ENCODE results near the gene C2CD3. TPM values are rescaled to one million over a fixed set of nuclear protein-coding genes. Genes with fewer than 3 reads are reported as not detected.

The C2CD3 gene
- total and polyA plus RNA-seq, 10 donors, result 5.7 to 49.2 (median 31.8) TPM

DNA sequence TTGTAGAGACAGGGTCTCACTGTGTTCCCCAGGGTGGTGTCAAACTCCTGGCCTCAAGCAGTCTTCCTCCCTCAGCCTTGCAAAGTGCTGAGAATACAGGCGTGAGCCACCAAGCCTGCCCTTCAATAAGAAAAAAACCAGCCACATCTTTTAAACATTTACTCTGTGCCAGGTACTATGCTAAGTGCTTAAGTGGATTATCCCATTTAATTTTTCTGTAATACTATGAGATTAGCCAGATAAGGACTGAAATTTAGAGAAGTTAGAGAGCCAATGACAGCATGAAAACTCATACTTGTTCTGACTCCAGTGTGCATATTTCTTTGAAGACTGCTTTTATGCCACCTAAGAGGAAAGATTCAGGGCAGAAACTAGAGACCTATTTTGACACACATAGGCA lies 35.9 kb upstream of the C2CD3 start:
- TF ChIP-seq POLR2AphosphoS5 (IDR thresholded peaks at IDR 0.05), result no peak
- TF ChIP-seq, protein P1, sequence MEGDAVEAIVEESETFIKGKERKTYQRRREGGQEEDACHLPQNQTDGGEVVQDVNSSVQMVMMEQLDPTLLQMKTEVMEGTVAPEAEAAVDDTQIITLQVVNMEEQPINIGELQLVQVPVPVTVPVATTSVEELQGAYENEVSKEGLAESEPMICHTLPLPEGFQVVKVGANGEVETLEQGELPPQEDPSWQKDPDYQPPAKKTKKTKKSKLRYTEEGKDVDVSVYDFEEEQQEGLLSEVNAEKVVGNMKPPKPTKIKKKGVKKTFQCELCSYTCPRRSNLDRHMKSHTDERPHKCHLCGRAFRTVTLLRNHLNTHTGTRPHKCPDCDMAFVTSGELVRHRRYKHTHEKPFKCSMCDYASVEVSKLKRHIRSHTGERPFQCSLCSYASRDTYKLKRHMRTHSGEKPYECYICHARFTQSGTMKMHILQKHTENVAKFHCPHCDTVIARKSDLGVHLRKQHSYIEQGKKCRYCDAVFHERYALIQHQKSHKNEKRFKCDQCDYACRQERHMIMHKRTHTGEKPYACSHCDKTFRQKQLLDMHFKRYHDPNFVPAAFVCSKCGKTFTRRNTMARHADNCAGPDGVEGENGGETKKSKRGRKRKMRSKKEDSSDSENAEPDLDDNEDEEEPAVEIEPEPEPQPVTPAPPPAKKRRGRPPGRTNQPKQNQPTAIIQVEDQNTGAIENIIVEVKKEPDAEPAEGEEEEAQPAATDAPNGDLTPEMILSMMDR (IDR thresholded peaks at IDR 0.05 in 8 of 11, conservative IDR thresholded peaks at IDR 0.05 in 3 of 11), result no peak
- no peak for TF ChIP-seq POLR2A (IDR thresholded peaks at IDR 0.05)
- 94 to 100% (median 97%) methylated on average over 1 of the region's 1 CpG for WGBS, 5 donors
- intact Hi-C loops (cut with DNase I; ENCODE audit: low total_unique reads), result no loop called here

DNA sequence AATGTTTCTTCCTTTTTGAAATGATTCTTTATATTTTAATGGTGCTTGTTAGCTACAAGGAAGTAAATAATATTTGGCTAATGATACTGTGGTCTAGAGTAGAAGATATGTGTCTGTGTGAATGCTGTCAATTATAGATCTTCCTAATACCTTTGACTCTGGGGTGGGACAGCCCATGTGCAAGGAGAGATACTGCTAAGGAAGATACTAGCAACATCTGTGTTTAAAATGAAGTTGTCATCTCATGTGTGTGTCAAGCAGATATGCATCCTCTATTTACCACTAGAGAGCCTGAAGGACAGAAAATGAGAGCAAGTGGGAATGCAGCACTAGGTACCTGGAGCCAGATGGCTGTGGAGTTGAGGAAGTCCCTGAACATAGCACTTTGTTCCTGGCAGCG lies 34.4 kb upstream of the C2CD3 start:
- TF ChIP-seq, protein P1 (IDR thresholded peaks at IDR 0.05 in 8 of 11, conservative IDR thresholded peaks at IDR 0.05 in 3 of 11), result no peak
- TF ChIP-seq POLR2A (IDR thresholded peaks at IDR 0.05) (no peak), POLR2AphosphoS5 (IDR thresholded peaks at IDR 0.05) (no peak)
- DNase-seq, result no peak
- Histone ChIP-seq H3K36me3 (peaks cover 0 to 63% (median 13%) of the 10 kb centered on the region in 6 donors), H3K27ac (no peak overlapping the region), H3K4me1 (no peaks in the 10 kb centered on the region), H3K9me3 (no peaks in the 10 kb centered on the region), H3K4me3 (no peak overlapping the region), H3K27me3 (replicated peaks in 1 of 7) (no peaks in the 10 kb centered on the region)
- intact Hi-C loops (cut with DNase I; ENCODE audit: low total_unique reads), result no loop called here
- 43 to 97% (median 95%) methylated on average over 1 of the region's 1 CpG for WGBS, 5 donors

More for the DNA sequence above, 35.9 kb upstream of the C2CD3 start:
- H3K27ac ChIP-seq, result no peak overlapping the region
- H3K36me3 ChIP-seq, result peaks cover 0 to 72% (median 14%) of the 10 kb centered on the region in 6 donors
- no peaks in the 10 kb centered on the region for H3K9me3 ChIP-seq
- H3K27me3 ChIP-seq (replicated peaks in 1 of 7), result no peaks in the 10 kb centered on the region
- H3K4me1 ChIP-seq, result no peaks in the 10 kb centered on the region
- H3K4me3 ChIP-seq, result no peak overlapping the region
- no peak for DNase-seq

GRCh38 chr11:74204701-74205100 lies 33.9 kb upstream of the C2CD3 start:
- Histone ChIP-seq H3K27me3 (replicated peaks in 1 of 7) (no peaks in the 10 kb centered on the region), H3K9me3 (peaks cover 0 to 2% (median 1%) of the 10 kb centered on the region in 8 donors), H3K36me3 (peaks cover 0 to 58% (median 10%) of the 10 kb centered on the region in 6 donors), H3K27ac (no peak overlapping the region), H3K4me3 (no peak overlapping the region), H3K4me1 (no peaks in the 10 kb centered on the region)
- intact Hi-C loops (cut with DNase I; ENCODE audit: low total_unique reads), result no loop called here
- DNase-seq, result no peak
- TF ChIP-seq POLR2A (IDR thresholded peaks at IDR 0.05) (no peak), POLR2AphosphoS5 (IDR thresholded peaks at IDR 0.05) (no peak)
- TF ChIP-seq, protein P1 (IDR thresholded peaks at IDR 0.05 in 8 of 11, conservative IDR thresholded peaks at IDR 0.05 in 3 of 11), result no peak
- 81 to 100% (median 94%) methylated on average over 1 of the region's 1 CpG for WGBS, 5 donors

DNA sequence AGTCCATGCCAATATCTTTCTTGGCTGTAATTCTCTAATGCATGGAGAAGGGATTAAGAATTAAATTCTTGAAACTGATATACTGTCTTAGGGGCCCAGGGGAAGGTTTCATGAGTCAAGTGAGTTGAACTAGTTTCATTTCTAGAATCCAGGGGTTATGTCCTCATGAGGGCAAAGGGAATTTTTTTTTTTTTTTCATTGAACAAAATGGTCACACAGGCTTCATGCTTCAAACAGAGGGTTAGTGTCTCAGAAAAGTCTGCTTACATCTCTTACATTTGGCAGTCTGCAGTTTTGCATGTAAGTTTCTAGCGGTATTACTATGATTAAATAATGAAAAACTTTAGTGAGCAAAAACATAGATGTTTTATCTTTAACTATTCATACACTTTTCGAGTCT lies 33.2 kb upstream of the C2CD3 start:
- no peaks in the 10 kb centered on the region for H3K27me3 ChIP-seq (replicated peaks in 1 of 7)
- 94 to 100% (median 96%) methylated on average over 2 of the region's 2 CpGs for WGBS, 5 donors
- H3K4me1 ChIP-seq, result no peaks in the 10 kb centered on the region
- TF ChIP-seq POLR2A (IDR thresholded peaks at IDR 0.05) (no peak), POLR2AphosphoS5 (IDR thresholded peaks at IDR 0.05) (no peak)
- TF ChIP-seq, protein P1 (IDR thresholded peaks at IDR 0.05 in 8 of 11, conservative IDR thresholded peaks at IDR 0.05 in 3 of 11), result no peak
- intact Hi-C loops (cut with DNase I; ENCODE audit: low total_unique reads), result no loop called here
- peaks cover 0 to 9% (median 6%) of the 10 kb centered on the region in 8 donors for H3K9me3 ChIP-seq
- DNase-seq, result no peak
- H3K36me3 ChIP-seq, result peaks cover 0 to 51% (median 4%) of the 10 kb centered on the region in 6 donors
- H3K4me3 ChIP-seq, result no peak overlapping the region
- no peak overlapping the region for H3K27ac ChIP-seq
